ENCODE results near the gene PTH2.
A peak's percentile ranks its signal among the peaks of the same experiment; 100 is the strongest.
"Not testable (repeated sequence)": the region's sequence is repeated elsewhere in the genome, so short reads cannot be mapped to it uniquely, and the experiment has no call there.

PTH2 gene, protein sequence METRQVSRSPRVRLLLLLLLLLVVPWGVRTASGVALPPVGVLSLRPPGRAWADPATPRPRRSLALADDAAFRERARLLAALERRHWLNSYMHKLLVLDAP

DNA sequence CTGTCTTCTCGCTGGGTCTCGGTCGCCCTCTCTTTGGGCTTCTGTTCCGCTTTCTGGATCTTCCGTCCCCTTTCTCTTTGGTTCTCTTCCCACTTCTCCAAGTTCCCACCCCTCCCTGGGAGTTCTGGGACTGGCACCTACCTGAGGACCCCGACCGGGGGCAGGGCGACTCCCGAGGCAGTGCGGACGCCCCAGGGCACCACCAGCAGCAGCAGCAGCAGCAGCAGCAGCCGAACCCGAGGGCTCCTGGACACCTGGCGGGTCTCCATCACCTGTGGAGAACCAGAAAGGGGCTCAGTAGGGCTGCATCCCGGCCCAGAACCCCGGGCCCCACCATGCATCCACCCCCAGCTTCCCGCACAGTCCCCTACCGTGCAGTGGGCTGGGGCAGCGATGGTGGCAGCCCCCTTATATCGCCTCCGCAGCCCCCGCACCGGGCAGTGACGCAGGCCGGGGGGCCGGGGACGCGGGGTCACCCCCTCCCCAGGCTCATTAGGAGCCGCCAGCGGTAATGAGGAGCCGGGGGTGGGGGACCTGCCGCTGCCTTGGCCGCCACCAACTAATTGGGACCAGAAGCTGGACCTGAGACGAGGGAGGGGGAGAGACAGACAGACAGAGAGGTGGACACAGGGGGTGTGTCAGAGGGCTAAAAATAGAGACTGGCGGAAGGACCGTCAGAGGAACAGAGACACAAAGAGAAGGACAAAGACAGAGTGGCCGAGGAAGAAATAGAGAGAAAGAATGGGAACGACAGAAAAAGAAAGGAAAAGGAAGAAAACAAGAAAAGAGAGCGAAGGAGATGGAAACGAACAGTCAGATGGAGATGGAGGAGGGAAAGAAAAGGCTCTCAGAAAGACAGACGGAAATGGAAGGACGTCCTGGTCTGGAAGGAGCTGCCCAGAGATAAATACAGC lies at the start of gene PTH2:
TSS of gene PTH2 (minus strand) at position 371 of the 914 bp plus-strand sequence. CDS start at position 269, 102 bp downstream.
- Mint-ChIP-seq H3K4me1 (ENCODE audit: low read depth) (peaks cover 46% of the 10 kb centered on the region), H3K36me3 (ENCODE audit: low read depth) (peaks cover 8% of the 10 kb centered on the region), H3K27me3 (ENCODE audit: low read depth) (peaks cover 96% of the 10 kb centered on the region), H3K9me3 (no peaks in the 10 kb centered on the region), H3K4me3 (peak within 1 kb of the TSS; percentile 83), H3K27ac (peak within 1 kb of the TSS; percentile 52)

DNA sequence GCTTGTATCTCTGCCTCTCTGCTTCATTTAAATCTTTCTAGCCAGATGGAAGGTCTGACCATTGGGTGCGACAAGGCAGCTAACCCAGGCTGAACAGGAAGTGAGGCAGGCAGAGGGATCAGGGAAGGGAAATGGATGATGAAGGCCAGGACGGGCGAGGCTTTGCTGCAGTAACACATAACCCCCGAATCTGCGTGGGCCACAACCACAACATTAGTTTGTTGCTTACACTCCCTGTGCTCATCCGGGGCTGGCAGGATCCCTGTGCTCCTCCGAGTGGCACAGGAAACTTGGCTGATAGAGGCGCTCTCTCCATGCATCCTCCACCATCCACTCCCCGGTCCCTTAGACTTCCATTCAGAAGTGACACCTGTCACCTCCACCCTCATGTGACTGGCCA lies 49.7 kb upstream of the PTH2 start:
- H3K4me1 Mint-ChIP-seq (ENCODE audit: low read depth): peaks cover 45% of the 10 kb centered on the region
- H3K27ac Mint-ChIP-seq: peak overlapping the region; percentile 95
- H3K36me3 Mint-ChIP-seq (ENCODE audit: low read depth): peaks cover 18% of the 10 kb centered on the region
- H3K4me3 Mint-ChIP-seq: peak overlapping the region; percentile 99
- no peaks in the 10 kb centered on the region for H3K9me3 Mint-ChIP-seq
- no peaks in the 10 kb centered on the region for H3K27me3 Mint-ChIP-seq (ENCODE audit: low read depth)

DNA sequence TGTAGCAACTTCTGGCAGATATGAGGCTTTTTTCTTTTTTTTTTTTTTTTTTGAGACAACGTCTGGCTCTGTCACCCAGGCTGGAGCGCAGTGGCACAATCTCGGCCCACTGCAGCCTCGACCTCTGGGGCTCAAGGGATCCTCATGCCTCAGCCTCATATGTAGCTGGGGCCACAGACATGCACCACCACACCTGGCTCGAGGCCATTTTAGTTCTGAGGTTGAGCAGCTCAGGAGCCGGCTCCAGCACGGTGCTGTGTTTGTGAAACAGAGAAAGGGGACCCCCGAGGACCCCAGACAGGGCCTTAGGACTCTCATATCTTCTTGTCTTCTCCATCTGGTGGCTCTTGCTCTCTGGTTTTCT lies 47.4 kb upstream of the PTH2 start:
- peak overlapping the region; percentile 48 for H3K4me3 Mint-ChIP-seq
- H3K9me3 Mint-ChIP-seq: no peaks in the 10 kb centered on the region
- H3K27me3 Mint-ChIP-seq (ENCODE audit: low read depth): no peaks in the 10 kb centered on the region
- peaks cover 38% of the 10 kb centered on the region for H3K4me1 Mint-ChIP-seq (ENCODE audit: low read depth)
- H3K36me3 Mint-ChIP-seq (ENCODE audit: low read depth): peaks cover 7% of the 10 kb centered on the region
- H3K27ac Mint-ChIP-seq: peak overlapping the region; percentile 100

DNA sequence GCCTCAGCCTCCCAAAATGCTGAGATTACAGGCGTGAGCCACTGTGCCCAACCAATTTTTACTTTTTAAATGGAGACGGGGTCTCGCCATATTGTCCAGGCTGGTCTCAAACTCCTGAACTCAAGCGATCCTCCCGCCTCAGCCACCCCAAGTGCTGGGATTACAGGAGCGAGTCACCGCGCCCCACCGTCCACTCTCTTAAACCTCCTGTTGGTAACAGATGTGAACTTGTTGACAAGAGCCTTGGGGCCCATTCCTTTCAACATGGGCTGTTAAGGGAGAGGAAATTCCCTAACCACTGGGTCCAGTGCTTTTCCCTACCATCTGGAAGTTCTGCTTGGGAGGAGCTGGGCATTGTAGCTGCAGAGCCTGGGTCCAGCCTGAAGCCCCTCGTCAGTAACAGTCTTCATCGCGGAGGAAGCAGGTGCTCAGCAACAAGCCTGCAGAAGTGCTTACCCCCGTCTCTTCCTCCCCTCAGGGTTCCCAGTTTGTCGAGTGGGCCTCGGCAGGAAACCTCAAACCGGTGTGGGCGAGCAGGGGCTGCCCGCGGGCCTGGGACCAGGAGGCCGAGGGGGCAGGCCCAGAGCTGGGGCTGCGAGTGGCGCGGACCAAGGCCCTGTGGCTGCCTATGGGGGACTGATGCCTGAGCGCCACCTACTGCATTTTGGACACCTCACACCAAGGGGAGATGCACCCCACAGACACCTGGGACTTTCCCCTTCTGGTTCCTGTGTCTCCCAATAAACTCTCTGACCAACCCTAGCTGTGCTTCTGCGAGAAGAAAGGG lies 46.8 kb upstream of the PTH2 start:
- Mint-ChIP-seq H3K36me3 (ENCODE audit: low read depth) (peaks cover 3% of the 10 kb centered on the region), H3K9me3 (no peaks in the 10 kb centered on the region), H3K4me3 (peak overlapping the region; percentile 48), H3K4me1 (ENCODE audit: low read depth) (peaks cover 37% of the 10 kb centered on the region), H3K27ac (peak overlapping the region; percentile 100), H3K27me3 (ENCODE audit: low read depth) (no peaks in the 10 kb centered on the region)

DNA sequence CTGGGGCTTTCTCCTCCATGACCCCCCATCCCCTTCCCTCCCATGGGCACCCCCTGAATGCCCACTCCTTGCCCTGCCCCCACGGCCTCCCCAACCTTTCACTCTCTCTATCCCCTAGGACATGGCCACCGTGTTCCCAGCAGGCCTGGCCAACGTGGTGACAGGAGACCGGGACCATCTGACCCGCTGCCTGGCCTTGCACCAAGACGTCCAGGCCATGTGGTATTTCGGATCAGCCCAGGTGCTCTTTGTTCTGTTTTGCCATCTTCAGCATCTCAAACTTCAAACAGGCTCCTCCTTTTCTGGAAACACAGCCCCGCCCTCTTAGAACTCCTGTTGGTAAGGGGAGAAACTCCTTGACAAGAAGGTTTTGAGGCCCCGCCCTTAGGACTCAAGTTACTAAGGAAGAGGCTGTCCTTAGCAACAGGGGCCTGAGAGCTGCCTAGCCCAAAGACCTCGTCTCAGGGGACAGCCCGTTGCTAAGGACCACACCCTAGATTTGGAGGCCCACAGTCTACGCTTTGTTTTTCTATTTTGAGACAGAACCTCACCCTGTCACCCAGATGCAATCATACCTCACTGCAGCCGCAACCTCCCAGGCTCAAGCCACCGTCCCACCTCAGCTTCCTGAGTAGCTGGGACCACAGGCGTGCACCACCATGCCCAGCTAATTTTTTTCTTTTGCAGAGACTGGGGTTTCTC lies 45.7 kb upstream of the PTH2 start:
- Mint-ChIP-seq H3K4me3 (peak overlapping the region; percentile 86), H3K27ac (peak overlapping the region; percentile 100), H3K27me3 (ENCODE audit: low read depth) (no peaks in the 10 kb centered on the region), H3K36me3 (ENCODE audit: low read depth) (peaks cover 5% of the 10 kb centered on the region), H3K4me1 (ENCODE audit: low read depth) (peaks cover 36% of the 10 kb centered on the region), H3K9me3 (no peaks in the 10 kb centered on the region)

DNA sequence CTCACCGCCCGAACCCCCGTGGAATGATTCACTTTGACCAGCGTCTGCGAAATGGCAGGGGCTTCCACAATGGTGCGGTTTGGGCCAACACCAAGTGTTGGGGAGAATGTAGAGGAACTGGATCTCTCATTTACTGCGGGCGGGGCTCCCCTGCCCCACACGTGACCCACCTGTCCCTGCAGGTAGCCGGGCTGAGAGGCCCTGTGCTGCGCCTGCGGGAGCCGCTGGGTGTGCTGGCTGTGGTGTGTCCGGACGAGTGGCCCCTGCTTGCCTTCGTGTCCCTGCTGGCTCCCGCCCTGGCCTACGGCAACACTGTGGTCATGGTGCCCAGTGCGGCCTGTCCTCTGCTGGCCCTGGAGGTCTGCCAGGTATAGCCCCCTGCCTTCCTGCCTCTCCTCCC lies 45.0 kb upstream of the PTH2 start:
- Mint-ChIP-seq H3K27me3 (ENCODE audit: low read depth) (no peaks in the 10 kb centered on the region), H3K27ac (peak overlapping the region; percentile 100), H3K36me3 (ENCODE audit: low read depth) (peaks cover 5% of the 10 kb centered on the region), H3K4me3 (peak overlapping the region; percentile 15), H3K9me3 (no peaks in the 10 kb centered on the region), H3K4me1 (ENCODE audit: low read depth) (peaks cover 30% of the 10 kb centered on the region)

DNA sequence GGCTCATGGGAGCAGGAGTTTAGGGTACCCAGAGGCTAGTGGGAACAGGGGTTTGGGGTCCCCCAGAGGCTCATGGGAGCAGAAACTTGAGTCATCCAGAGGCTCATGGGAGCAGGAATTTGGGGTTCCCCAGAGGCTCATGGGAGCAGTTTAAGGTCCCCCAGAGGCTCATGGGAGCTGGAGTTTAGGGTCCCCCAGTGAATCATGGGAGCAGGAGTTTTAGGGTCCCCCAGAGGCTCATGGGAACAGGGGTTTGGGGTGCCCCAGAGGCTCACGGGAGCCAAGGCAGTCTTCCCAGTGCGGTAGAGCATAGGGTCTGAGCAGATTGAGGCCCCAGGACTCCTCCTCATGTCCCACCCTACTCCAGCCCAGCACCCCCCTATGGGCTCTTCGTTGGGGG lies 42.1 kb upstream of the PTH2 start:
- Mint-ChIP-seq H3K27me3 (ENCODE audit: low read depth) (no peaks in the 10 kb centered on the region), H3K4me3 (no peak overlapping the region), H3K9me3 (no peaks in the 10 kb centered on the region), H3K36me3 (ENCODE audit: low read depth) (peaks cover 7% of the 10 kb centered on the region), H3K4me1 (ENCODE audit: low read depth) (peaks cover 15% of the 10 kb centered on the region), H3K27ac (peak overlapping the region; percentile 31)

DNA sequence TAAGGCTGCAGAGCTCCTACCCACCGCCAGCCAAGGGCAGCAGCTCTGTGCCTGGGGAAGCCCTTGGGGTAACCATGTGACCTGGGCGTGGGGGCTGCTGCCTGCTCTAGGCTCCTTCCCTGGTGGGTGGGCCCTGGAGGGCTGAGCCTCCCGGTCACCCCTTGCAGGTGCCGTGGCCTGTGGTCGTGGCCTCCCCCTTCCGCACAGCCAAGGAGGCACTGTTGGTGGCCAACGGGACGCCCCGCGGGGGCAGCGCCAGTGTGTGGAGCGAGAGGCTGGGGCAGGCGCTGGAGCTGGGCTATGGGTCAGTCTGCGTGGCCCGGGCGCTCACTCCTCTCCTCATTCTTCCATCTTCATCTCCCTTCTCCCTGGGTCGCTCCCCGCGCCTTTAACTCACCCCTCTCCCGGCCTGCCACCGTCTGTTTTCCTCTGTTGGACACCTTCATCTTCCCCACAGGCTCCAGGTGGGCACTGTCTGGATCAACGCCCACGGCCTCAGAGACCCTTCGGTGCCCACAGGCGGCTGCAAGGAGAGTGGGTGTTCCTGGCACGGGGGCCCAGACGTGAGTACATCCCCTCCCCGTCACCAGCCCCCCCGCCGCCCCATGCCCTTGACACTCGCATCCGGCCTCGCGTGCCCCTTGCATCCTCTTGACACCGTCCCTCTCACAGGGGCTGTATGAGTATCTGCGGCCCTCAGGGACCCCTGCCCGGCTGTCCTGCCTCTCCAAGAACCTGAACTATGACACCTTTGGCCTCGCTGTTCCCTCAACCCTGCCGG lies 40.9 kb upstream of the PTH2 start:
- Mint-ChIP-seq H3K27me3 (ENCODE audit: low read depth) (no peaks in the 10 kb centered on the region), H3K4me1 (ENCODE audit: low read depth) (peaks cover 5% of the 10 kb centered on the region), H3K36me3 (ENCODE audit: low read depth) (peaks cover 9% of the 10 kb centered on the region), H3K27ac (peak overlapping the region; percentile 52), H3K9me3 (no peaks in the 10 kb centered on the region), H3K4me3 (no peak overlapping the region)

DNA sequence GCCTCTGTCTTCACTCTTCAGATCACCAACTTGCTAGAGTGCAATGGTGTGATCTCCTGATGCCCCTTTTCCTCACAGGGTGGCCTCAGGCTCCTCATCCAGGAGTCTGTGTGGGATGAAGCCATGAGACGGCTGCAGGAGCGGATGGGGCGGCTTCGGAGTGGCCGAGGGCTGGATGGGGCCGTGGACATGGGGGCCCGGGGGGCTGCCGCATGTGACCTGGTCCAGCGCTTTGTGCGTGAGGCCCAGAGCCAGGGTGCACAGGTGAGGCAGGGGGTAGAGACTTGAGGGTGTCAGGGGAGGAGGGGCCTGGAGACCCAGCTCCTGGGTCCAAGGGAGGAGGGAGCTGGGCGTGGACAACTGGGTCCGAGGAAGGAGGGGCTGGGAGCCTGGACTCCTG lies 39.3 kb upstream of the PTH2 start:
- no peak overlapping the region for H3K4me3 Mint-ChIP-seq
- H3K27ac Mint-ChIP-seq: no peak overlapping the region
- no peaks in the 10 kb centered on the region for H3K9me3 Mint-ChIP-seq
- H3K36me3 Mint-ChIP-seq (ENCODE audit: low read depth): peaks cover 6% of the 10 kb centered on the region
- no peaks in the 10 kb centered on the region for H3K27me3 Mint-ChIP-seq (ENCODE audit: low read depth)
- no peaks in the 10 kb centered on the region for H3K4me1 Mint-ChIP-seq (ENCODE audit: low read depth)

DNA sequence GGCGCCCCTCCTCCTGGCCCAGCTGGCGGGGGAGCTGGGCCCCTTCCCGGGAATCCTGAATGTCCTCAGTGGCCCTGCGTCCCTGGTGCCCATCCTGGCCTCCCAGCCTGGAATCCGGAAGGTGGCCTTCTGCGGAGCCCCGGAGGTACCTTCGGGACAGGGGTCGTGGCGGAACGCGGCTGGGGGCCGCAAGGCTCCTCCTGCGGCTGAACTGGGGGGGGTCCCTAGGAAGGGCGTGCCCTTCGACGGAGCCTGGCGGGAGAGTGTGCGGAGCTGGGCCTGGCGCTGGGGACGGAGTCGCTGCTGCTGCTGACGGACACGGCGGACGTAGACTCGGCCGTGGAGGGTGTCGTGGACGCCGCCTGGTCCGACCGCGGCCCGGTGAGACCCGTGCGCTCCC lies 38.4 kb upstream of the PTH2 start:
- H3K4me1 Mint-ChIP-seq (ENCODE audit: low read depth): peaks cover 2% of the 10 kb centered on the region
- H3K9me3 Mint-ChIP-seq: no peaks in the 10 kb centered on the region

DNA sequence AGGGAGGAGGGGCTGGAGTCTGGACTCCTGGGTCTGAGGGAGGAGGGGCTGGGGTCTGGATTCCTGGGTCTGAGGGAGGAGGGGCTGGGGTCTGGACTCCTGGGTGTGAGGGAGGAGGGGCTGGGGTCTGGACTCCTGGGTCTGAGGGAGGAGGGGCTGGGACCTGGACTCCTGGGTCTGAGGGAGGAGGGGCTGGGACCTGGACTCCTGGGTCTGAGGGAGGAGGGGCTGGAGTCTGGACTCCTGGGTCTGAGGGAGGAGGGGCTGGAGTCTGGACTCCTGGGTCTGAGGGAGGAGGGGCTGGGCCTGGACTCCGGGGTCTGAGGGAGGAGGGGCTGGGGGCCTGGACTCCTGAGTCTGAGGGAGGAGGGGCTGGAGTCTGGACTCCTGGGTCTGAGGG lies 37.9 kb upstream of the PTH2 start:
- not testable (repeated sequence) for H3K9me3 Mint-ChIP-seq; H3K4me3 Mint-ChIP-seq; H3K27me3 Mint-ChIP-seq (ENCODE audit: low read depth); H3K4me1 Mint-ChIP-seq (ENCODE audit: low read depth); H3K36me3 Mint-ChIP-seq (ENCODE audit: low read depth); H3K27ac Mint-ChIP-seq

More for the DNA sequence above, 38.4 kb upstream of the PTH2 start:
- Mint-ChIP-seq H3K36me3 (ENCODE audit: low read depth) (peaks cover 9% of the 10 kb centered on the region), H3K27me3 (ENCODE audit: low read depth) (no peaks in the 10 kb centered on the region), H3K4me3 (no peak overlapping the region), H3K27ac (no peak overlapping the region)

DNA sequence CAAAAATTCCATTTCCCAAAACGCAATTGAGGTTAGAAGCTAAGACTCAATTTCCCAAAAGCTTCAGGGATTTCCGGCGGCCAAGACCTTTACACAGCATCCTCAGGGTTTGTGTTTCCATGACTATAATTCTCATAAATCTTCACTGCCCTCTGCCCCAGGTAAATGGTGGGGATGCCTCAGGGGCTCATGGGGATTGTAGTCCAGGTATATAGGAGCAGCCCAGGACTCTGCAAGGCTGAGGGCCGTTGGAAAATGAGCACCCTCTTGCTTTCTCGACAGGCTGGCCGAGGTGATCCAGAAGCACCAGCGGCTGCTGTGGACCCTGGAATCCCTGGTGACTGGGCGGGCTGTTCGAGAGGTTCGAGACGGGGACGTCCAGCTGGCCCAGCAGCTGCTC lies 36.1 kb upstream of the PTH2 start:
- Mint-ChIP-seq H3K4me3 (no peak overlapping the region), H3K36me3 (ENCODE audit: low read depth) (peaks cover 9% of the 10 kb centered on the region), H3K9me3 (no peaks in the 10 kb centered on the region), H3K4me1 (ENCODE audit: low read depth) (peaks cover 6% of the 10 kb centered on the region), H3K27me3 (ENCODE audit: low read depth) (no peaks in the 10 kb centered on the region), H3K27ac (no peak overlapping the region)

DNA sequence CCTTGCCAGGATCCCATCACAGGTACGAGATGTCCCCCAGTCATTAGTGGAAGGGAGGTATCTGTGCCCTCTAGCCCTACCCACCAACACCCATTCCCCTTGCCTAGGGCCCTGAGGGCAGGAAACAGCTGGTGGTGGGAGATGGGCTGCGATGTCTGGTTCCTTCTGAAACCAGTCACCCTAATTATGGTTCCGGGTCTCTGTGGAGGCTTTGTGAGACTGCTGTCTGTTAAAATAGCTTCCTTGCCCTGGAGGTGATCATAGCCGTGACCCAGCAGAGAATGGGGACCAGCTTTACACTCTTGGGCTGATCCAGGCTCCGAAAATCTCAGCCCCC lies 35.3 kb upstream of the PTH2 start:
- Mint-ChIP-seq H3K9me3 (no peaks in the 10 kb centered on the region), H3K4me1 (ENCODE audit: low read depth) (peaks cover 10% of the 10 kb centered on the region), H3K4me3 (no peak overlapping the region), H3K27ac (no peak overlapping the region), H3K36me3 (ENCODE audit: low read depth) (peaks cover 9% of the 10 kb centered on the region), H3K27me3 (ENCODE audit: low read depth) (no peaks in the 10 kb centered on the region)

DNA sequence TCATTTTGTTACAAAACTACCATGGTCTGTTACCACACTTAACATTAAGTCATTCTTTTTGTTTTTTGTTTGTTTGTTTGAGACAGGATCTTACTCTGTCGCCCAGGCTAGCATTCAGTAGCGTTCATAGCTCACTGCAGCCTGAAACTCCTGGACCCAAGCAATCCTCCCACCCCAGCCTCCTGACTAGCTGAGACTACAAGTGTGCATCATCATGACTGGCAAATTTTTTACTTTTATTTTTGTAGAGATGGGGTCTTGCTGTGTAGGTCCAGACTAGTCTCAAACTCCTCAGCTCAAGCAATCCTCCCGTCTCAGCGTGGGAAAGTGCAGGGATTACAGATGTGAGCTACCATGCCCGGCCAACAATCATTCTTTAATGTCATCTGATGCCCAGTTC lies 33.1 kb upstream of the PTH2 start:
- H3K27ac Mint-ChIP-seq: peak overlapping the region; percentile 68
- peaks cover 11% of the 10 kb centered on the region for H3K36me3 Mint-ChIP-seq (ENCODE audit: low read depth)

More for the DNA sequence above, 33.1 kb upstream of the PTH2 start:
- Mint-ChIP-seq H3K27me3 (ENCODE audit: low read depth) (no peaks in the 10 kb centered on the region), H3K9me3 (no peaks in the 10 kb centered on the region), H3K4me1 (ENCODE audit: low read depth) (peaks cover 23% of the 10 kb centered on the region), H3K4me3 (no peak overlapping the region)

Measured in T-helper 1 cell treated with Interleukin-12 subunit alpha and Interleukin-12 subunit beta and Interleukin-4 antibody, amounts not matched to agents 30 μg/mL and 1 μg/mL, for 36 hours (primary cell).